Right renal pelvis (tissue), 4 donors: ENCODE measurements around the gene LPCAT1. TPM values are rescaled to one million over a fixed set of nuclear protein-coding genes. Genes with fewer than 3 reads are reported as not detected.

Experiments
- DNase-seq, 4 donors: peaks; one replicate each; pipeline ENCODE4 v3.0.0-alpha.2; 2013; ENCODE audit warnings: low read depth in 4 of 4, low spot score in 3 of 4, missing footprints in 1 of 4
- polyA plus RNA-seq, 4 donors: library from polyadenylated mRNA; unstranded; fragments of 120-200 nt; gene quantifications; one replicate each; pipeline ENCODE4 v1.2.1, GENCODE V29; 2013; ENCODE audit not compliant: insufficient read length in 4 of 4

Gene LPCAT1
- polyA plus RNA-seq, 4 donors = 40.9 to 49.8 (median 46.1) TPM

DNA sequence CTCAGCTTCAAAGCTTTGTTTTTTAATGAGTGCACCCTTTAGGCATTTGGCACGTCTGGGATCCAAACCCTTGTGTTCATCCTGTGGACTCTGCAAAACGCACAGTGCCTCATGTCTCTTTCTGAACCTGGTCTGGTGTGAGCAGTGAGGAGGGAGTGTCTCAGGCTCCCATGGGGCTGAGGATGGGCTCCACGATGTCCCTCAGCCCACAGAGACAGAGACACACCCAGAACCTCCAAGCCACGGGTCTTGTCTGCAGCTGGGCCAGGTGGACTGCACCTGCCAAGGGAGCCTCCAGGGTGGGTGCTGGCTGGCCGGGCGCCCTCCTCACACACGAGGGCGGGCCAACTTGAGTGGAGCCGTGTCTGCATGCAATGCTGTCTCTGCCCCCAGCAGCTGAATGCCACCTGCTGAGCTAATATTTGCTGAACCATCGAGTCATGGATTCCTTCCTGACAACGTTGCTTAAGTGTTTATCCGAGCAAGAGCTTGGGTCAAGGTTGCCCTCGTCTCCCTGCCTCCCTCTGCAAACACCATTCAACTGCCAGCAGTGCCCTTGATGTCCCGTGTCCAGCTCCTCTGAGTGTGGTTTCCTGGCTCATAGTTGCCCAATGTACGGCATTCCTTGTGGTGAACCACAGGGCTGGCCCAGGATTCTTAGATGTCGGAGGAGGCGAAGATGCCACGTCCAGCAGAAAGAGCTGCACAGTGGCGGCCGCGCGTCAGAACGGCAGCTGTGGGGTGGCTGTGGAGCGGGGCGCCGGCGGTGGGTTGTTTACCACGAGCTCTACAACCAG lies 31.4 kb upstream of the LPCAT1 start:
- DNase-seq = no peak

DNA sequence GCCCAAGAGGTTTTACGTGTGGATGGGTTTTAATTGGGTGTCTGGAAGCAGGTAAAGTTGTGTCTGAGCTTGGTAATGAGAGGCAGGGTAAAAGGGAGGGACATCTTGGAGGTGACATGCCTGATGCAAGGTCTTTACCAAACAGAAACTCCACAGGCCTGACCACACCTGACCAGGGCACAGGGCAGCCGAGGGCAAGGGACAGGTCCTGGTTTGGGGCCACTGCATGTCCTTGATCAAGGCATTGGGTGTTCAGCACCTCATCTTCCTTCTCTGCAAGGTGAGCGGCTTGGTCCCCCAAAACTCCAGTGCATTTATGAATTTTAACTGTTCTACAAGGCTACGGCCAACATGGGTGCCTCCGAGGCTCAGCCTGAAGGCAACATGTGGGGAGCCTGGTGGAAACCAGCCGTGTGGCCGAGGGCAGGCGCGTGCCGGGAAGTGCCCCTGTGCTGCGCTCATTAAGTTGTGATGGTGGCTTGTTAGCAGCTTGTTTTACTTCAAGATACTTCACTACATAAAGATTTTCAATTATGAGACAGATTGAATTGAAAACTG lies 30.7 kb upstream of the LPCAT1 start:
- DNase-seq = no peak

DNA sequence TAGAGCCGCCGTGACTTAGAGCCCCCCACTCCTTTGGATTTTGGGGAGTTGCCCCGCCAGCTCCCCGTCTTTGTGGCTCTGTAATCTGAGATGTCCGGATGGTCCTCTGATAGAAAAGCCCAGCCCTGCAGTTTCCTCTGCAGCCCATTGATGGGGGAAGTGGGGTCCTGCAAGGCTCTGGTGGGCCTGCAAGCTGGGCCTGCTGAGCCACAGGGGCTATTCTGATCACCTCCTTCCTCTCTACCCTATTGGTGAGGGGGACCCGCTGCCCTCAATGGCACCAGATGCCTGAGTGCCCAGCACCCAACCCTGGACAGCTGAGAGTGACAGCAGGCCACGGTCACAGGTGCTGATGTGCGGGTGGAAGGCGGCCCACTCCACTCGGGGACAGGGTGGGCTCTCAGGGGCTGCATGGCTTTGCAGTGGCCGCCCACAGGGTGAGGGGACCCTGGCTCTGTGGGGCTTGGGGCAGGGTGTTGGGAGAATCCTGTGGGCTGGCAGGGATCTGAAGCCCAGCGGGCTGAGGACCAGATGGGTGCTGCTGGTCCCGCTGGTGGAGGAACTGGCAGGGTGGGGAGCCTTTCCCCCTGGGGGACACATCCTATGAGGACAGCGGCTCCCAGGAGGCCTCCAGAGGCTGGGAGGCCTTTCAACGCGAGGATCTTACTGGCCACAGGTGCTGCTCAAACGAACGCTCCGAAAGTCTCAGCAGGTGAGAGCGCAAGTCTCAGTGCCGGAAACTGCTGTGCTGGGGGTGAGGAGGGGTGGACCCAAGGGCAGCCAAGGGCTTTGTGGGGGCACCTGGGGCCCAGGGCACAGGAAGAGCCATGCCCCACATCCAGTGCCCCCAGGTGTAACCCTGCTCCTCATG lies 30.0 kb upstream of the LPCAT1 start:
- no peak for DNase-seq

DNA sequence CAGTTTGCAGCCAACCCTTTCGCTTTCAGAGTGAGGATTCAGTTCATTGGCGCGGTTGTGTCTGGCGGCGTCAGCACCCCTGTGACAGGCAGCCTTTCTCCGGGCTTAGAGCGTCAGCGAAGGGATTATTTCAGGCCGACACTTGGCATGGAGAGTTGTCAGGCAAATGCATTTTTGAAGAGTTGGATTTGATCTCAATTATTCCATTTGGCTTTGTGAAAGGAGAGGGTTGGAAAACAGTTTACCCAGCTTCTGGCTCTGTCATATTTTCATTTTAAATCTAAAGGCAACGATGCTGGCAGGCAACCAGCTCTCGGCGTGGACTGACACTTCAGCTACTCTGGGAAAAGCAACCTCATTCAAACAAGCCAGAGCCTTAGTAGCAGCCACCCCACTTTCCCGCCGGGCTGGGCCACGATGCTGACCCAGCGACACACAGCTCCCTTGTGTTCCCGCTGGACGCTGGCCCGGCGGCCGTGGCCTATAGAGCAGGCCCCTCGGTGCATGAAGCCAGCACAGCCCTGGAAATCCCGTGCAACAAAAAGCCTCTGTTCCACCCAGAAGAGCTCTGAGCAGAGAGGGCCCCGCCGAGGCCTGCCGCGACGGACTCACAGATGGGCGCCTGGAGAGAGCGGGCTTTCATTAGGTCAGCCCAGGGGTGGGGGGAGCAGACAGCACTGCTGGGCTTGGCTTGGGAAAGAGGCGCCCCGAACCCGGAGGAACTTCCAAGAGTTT lies 28.9 kb upstream of the LPCAT1 start:
- no peak for DNase-seq

DNA sequence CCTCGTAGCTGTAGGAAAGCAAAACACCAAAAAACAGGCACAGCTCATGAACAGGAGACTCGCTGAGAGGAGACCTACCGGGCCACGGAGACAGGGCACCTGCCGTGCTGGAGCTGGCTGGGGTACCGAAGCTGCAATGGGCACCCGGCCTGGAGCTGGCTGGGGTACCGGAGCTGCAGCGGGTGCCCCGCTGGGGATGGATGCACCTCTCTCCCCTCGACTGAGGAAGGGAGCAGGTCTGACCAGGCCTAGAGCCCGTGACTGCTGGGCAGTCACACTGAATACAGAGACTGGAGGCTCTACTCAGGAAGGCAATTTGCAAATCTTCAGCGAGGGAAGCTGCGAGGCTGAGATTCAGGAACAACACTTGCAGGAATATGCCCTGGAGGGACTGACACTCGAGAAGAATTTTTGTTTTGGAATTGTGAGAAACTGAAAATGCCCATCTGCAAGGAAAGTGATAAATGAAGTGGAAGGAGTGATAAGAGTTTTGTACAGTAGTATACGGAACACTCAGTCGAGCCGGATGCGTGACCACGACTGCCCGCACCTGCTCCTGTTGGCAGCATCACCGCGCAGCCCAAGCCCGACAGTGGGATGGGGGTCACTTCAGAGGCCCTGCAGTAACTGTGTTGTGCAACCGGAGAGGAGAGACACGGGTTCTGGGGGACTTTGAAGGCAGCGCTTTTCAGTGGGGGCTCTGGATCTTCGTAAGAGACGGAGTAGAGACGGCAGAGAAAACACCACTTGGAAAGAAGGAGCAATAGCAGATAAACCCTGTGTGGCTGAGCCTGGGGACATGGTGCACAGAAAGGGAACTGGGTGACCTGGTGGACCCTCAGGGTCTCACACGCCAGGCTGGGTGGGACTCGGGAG lies 27.9 kb upstream of the LPCAT1 start:
- DNase-seq = no peak

DNA sequence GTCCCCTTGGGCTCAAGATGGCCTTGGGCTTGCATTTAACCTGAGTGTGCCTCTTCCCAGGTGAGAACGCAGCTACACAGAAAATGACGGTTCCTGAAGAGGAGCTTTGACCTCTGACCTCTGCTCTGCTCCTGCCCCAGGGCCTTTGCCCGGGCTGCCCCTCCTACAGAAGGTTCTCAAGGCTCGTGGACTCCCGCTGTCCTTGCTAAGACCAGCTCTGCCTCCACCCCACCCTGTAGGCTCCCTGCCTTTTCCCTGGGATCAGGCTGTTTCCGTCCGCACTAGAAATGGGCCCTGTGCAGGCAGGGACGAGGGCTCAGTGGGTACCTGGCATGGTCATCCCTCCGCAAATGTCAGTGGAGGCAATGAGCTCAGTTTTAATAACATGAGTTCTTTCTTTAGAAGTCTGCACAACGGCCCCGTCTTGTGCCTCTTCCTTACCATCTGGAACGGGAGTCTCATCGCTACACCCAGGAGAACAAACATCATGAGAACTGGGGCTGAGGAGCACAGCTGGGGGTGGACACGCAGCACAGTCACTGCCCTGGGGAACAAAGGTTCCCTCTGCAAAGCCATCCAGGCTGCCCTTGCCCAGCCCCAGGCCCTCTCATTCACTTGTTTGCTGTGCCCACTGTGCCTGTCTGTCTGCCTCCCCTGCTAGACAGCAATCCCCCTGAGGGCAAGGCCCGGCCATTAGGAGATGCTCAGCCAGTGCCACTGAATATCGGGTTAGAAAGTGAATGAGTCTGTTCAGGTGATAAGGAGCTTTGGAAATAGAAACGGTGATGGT lies 26.7 kb upstream of the LPCAT1 start:
- DNase-seq = no peak

DNA sequence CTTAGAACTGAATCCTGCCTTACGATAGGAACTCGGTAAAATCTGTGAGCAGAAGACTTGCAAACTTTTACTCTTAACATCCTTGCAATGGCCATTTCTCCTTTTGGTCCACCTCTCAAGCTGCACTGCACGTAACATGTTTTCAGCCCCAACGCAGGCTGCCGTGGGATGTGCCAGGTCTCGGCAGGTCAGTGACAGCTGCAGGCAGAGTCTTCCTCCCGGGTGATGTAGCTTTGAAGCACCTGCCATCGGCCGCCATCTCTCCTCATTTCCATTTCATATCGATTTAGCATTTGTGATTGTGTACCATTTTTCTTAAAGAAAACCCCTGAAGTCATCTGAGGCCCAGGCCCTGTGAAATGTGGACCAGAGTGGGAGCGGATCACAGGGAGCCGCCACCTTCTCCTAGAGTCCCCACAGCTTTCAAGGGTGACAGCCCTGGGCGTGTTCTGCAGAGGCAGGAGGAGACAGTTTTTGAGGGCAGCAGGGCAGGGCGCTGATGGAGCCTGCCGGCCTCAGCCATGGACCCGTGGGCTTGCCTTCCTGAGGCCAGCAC lies 25.8 kb upstream of the LPCAT1 start:
- DNase-seq = no peak

DNA sequence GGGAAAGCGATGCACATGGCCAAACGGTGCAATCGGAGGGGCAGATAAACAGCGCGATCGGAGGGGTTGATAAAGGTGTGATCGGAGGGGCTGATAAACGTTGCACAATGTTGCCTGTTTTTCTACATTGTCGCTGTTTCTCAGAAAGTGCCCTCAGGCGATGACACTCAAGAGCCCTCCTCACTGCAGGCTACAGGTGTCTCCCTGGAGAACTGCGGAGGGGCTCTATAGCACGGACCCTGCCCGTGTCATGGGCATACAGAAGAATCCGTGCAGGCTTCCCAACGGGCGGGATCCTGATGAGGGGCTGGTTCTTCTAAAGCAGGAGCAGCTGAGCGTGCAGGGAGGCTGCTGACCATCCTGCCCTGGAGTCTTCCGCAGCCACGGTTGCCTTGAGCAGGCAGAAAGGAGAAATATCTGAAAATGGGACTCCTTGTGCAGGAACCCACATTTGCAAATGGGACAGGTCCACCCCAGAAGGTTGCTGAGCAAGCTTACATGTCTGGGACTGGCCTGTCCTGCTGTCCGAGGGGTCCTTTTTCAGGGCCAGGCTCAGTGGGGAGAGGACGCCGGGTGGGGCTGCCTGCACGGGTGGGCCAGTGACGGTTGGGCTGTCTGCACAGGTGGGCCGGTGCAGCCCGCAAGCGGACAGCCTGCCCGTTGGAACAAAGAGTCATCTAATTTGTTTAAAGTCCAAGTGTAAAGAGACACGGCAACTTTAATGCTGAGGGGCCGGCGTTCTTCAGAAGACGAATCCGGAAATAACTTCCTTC lies 25.1 kb upstream of the LPCAT1 start:
- no peak for DNase-seq

DNA sequence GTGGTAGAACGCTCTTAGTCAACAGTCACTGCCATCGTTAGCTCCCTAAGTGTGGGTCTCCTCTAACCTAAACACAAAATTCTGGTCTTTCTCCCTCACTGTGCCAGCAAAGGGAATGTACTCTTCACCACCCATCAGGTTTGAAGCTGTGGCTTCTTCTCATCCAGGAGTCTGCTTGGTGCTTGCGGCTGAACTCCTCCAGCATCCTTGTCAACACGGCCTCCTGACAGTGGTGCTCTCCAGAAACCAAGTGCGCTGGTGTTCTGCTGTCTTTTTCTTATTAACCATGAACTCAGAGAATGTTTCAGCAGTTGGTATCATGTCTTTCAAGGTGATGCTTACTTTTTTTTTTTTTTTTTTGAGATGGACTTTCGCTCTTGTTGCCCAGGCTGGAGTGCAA lies 23.9 kb upstream of the LPCAT1 start:
- no peak for DNase-seq

DNA sequence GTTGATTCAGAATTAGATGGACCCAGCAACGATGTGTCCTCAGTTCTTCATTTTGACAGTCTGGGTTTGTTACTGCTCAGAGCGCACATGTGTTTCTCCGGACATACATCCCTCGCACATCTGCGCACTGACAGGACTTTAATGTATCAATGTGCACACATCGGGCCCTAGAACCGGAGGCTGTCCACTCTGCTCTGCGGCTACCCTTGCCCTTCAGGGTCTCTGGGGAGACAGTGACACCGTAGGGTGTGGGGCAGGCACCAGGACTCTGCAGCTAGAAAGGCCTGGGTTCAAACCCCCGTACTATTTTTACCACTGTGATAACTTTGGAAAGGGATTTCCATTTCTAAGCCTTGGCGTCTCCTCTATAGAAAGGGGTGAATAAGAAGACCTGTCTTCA lies 23.5 kb upstream of the LPCAT1 start:
- no peak for DNase-seq

DNA sequence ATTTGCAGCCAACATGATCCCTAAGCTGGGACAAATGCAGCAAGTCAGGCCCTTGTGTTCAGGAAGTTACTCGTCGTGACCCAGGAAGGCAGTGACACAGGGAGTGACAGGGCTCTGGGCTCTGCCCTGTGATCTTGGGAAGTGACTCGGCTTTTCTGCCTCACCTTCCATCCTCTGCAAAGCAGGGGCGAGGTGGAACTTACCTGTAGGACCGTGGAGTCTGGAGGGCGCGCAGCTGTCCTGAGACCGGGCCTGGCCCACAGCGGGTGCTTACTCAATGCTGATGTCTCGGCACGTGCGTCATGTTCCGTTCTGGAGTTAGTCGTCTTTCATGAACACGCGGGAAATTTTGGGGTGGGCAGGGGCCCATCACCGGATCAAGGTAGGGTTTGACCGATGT lies 22.8 kb upstream of the LPCAT1 start:
- no peak for DNase-seq

DNA sequence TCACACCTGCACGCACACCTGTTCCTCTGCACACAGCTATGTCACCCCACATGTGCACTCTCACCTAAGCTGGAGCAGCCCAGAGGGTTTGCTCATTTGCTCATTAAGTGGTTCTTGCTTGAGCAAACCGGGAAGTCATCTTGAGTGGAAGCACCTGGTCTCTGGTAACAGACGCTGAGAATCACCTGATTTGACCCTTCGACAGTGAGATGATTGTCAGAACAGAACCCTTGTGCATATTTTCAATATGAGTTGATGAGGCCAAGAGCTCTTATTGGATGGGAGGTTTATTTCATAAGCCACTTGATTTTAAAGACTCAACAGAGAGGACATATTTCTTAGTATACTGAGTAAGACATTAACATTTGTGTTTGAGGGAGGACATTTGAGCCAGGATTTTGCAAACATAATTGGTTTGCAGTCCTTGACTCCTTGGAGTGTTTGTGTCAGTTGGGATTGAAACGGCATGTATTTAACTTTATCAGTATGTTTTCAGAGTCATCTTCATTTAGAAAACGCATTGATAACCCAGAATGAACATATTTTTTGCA lies 22.1 kb upstream of the LPCAT1 start:
- DNase-seq = no peak

DNA sequence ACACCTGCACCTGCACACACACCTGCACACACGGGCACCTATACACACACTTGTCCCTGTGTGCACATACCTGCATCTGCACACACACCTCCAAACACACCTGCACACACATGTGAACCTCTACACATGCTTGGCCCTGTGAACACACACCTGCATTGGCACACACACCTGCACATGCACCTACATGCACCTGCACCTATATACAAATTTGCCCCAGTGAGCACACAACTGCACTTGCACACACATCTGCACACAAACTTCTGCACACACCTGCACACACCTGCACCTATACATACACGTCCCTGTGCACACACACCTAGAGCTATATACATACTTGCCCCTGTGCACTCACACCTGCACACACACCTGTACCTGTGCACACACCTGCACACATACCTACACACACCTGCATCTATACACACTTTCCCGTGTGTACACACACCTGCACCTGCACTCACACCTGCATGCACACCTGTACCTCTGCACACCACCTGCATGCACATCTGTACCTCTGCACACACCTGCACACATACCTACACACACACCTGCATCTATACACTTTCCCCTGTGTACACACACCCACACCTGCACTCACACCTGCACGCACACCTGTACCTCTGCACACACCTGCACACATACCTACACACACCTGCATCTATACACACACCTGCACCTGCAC lies 21.5 kb upstream of the LPCAT1 start:
- DNase-seq = no peak

DNA sequence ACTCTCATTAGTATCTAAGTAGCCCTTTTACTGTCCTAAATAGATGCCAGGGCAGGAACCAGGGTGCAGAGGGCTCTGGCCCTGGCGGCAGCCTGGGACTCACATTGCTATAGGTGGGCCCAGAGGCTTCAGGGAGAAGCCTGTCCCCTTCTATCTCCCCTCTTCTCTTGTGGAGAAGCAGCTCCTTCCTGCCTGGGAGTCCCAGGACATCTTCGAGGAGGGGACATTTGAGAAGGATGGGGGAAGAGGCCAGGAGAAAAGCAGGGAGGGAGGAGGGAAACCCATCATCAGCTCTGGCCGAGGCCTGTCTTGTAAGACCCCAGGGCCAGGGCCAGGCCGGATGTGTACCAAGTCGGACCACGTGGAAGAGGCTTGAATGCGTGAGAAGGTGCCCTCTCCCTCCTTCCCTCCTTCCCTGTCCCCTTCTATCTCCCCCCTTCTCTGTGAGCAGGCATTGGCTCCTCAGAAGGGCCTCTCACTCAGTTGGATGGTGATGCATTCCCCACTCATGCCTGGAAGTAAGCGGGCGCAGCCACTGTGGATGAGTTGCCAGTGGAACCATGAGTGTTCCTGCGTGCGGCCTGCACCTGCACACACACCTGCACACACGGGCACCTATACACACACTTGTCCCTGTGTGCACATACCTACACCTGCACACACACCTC lies 20.7 kb upstream of the LPCAT1 start:
- no peak for DNase-seq

DNA sequence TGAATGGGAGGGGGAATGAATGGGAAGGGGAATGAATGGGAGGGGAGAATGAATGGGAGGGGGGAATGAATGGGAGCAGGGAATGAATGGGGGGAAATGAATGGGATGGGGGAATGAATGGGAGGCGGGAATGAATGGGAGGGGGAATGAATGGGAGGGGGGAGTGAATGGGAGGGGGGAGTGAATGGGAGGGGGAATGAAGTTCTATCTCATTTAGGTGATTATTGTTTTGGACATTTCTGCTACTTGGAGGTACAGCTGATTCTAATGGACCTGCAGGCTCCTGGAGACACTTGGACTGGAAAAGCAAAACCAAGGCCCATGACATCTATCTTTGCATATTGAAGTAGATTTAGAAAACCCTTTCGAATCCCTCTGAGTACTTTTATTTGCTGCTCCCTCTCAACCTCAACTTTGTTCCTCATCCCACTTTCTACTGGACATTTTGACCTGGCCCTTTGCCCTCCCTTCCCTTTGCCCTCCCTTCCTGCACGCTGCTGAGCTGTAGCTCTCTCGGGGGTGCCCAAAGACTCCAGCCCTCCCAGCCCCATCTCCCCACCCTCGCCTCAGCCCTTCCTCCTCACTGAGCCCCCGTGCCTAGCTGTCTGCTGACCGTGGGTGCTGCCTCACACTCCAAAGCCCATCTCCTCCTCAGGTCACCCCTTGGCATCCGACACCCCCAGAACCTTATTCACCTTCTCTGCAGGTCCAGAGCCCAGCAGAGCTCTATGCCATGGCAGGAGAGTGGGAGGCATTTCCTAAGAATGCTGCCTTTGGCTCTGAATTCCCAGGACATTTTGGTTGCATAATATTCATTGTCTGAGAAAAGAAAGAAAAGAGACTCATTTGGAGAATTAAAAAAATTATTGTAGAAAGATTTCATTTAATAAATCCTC lies 19.9 kb upstream of the LPCAT1 start:
- DNase-seq = no peak

DNA sequence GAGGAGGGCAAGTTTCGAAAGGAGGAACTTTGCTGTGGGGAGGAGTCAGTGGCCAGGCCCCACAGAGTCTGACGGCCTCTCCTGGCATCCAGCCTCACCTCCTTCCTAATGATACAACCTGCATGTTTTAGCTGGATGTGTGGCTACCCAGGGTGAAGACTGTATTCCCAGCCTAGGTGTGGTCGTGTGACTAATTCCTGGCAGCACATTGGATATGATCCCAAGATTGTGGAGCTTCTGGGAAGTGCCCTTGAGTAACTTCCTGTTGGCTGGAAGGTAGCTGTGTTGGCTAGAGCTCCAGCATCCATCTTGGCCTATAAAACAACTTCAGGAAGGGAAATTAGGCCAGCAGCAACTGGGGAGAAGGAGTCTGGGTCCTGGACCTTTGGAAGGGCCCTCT lies 19.0 kb upstream of the LPCAT1 start:
- DNase-seq = no peak
